Heart right ventricle (tissue), 16 donors: ENCODE data around the gene CIZ1. TPM values are rescaled to one million over a fixed set of nuclear protein-coding genes. Genes with fewer than 3 reads are reported as not detected.

Source experiments
- ATAC-seq, 8 donors: fragments of 200-7000 bp; cut with Tn5 transposase; one replicate each; pipeline ENCODE4 v1.9.1; 2020; ENCODE audit warnings: mild to moderate bottlenecking in 8 of 8, moderate library complexity in 8 of 8, moderate number of reproducible peaks in 1 of 8
- DNase-seq, 2 donors: peaks; one replicate each; pipeline ENCODE4 v3.0.0-alpha.2; 2020
- H3K27ac ChIP-seq, 10 donors: fragments of 200-600 bp; sonication (generic) in 2 of 10; one replicate each; pipeline versions ENCODE4 v1.5.0 to v1.8.0; 2020 to 2022; ENCODE audit warnings: mild to moderate bottlenecking in 3 of 10
- H3K27me3 ChIP-seq, 7 donors: fragments of 200-600 bp; one replicate each; pipeline ENCODE4 v1.8.0; 2021 to 2022; ENCODE audit warnings: mild to moderate bottlenecking in 2 of 7
- H3K36me3 ChIP-seq, 9 donors: fragments of 200-600 bp; sonication (generic) in 1 of 9; one replicate each; pipeline versions ENCODE4 v1.5.0 to v1.8.0; 2020 to 2022; ENCODE audit warnings: mild to moderate bottlenecking in 2 of 9
- H3K4me1 ChIP-seq, 9 donors: fragments of 200-600 bp; sonication (generic) in 1 of 9; one replicate each; pipeline versions ENCODE4 v1.5.0 to v1.8.0; 2020 to 2022; ENCODE audit warnings: mild to moderate bottlenecking in 4 of 9
- H3K4me3 ChIP-seq, 10 donors: fragments of 200-600 bp; sonication (generic) in 2 of 10; one replicate each; pipeline versions ENCODE4 v1.5.0 to v1.8.0; 2020 to 2022; ENCODE audit warnings: mild to moderate bottlenecking in 7 of 10, moderate library complexity in 2 of 10
- H3K9me3 ChIP-seq, 11 donors: fragments of 200-600 bp in 10 of 11; sonication (generic) in 2 of 11; one replicate each; pipeline versions ENCODE4 v1.5.0 to v1.8.0; 2013 to 2022; ENCODE audit warnings: mild to moderate bottlenecking in 2 of 11, control low read depth in 1 of 11, moderate library complexity in 1 of 11
- WGBS, 2 donors: extraction: QIAGEN DNeasy Blood & Tissue Kit; methylation state at CpG; one replicate each; pipeline ENCODE4 v1.1.7; 2013; ENCODE audit warnings: inconsistent platforms in 1 of 2; 5-methylcytosine and 5-hydroxymethylcytosine counted together
- intact Hi-C, 10 donors: fragments of 100-400 bp; cut with DNase I; formaldehyde crosslinking; loops; one replicate each; pipeline versions ENCODE4 v1.11.1 to v1.14.2; 2022
- polyA plus RNA-seq, 2 donors: library from polyadenylated mRNA; stranded (reverse); fragments of 200-250 nt; gene quantifications; one replicate each; pipeline ENCODE4 v1.2.3, GENCODE V29; 2013
- total RNA-seq, 10 donors: library from RNA; stranded (reverse); fragmentation: NEBNext Ultra II Directional in 3 of 10; extraction: Animal tissue kit (Norgen Biotek cat#: 25700) in 3 of 10; gene quantifications; one replicate each; pipeline versions ENCODE4 v1.2.1 to v1.2.4, GENCODE V29; 2021 to 2023
- TF ChIP-seq, protein P1 (sequence below), 9 donors: fragments of 200-600 bp; sonication (generic) in 2 of 9; IDR thresholded peaks; one replicate each; pipeline versions ENCODE4 v1.5.0 to v1.8.0; 2021 to 2022; ENCODE audit warnings: antibody characterized with exemption in 9 of 9, mild to moderate bottlenecking in 5 of 9, moderate library complexity in 1 of 9
- donor health status: Arrhythmogenic right ventricular cardiomyopathy.
- donor health status: ischemic (EF 13 %, LVEDD 7.1; RV severe dilation, severe dysfunction).
- donor health status: healthy with polysubstance abuse.
- donor health status: DM: no; HTN: yes; CAD: no.
- donor health status: DM: no; HTN: no; CAD: no.
- donor health status: ischemic (EF 25% LVEDD 6.9; RV normal size, moderate dysfunction).
- donor health status: ischemic (EF 25% LVEDD 5.7; RV mildly dilated, moderate dysfunction).
- donor health status: healthy.
- donor health status: DM: yes; HTN: yes; CAD: no.
- donor health status: Ischemic cardiomyopathy.
- donor health status: ischemic (EF 35%, LVEDD 5.7; RV mildly dilated, moderate dysfunction).
- donor health status: nonischemic (EF 11% LVEDD 7.7; RV severe dilation, severe dysfunction).
- donor health status: DM: yes; HTN: yes; CAD: no.
- donor health status: PGD.
- donor health status: ischemic (EF 29% LVEDD 5.4; RV normal size, mild dysfunction).
- donor health status: nonischemic (EF 23%, LVEDD 6.1; RV moderate dilation, normal function).

The CIZ1 gene
- total and polyA plus RNA-seq, 12 donors: 39.7 to 96.0 (median 75.0) TPM

DNA sequence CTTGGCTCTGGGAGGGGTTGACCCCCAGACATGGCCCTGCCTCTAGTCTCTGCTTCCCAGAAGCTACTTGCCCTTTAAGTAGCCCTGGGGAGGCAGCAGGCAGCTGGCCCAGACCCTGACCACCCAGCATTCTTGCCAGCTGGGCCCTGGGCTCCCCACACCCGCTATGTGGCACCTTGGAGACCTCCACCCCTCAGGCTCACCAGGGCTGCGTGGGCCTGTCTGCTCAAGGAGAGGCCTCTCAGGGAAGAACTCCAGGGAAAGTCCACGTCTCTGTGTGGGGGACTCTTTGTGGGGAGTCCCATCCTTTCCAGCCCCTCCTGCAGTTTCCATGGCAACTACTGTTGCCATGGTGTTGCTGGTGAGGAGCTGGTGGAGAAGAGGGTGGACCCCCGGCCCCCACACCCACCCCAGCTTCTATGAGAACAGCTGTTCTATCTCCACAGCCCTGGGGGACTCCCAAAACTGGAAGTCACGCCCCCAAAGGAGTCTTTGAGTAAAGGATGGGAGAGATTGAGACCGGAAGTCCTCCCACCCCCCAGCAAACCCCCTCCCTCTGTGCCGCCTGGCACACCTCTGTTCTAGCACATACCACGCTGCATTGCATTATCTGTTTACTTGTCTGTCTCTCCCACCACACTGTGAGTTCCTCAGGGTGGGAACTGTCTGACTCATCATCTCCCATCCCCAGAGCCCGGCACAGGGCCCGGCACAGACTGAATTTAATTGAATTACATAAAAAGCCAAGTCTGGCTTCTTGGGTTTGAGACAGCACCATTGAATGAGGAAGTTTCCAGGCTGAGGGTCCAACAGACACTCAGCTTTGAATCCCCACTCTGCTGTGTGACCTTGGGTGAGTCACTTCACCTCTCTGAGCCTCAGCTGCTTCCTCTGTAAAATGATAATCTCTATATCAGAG lies 24.4 kb upstream of the CIZ1 start:
- Histone ChIP-seq H3K27ac (peak overlapping the region in 9 of 10 donors; percentile 11 to 82 (median 58)), H3K4me3 (no peak overlapping the region), H3K36me3 (peaks cover 0 to 3% (median 0%) of the 10 kb centered on the region in 9 donors), H3K27me3 (peaks cover 0 to 5% (median 0%) of the 10 kb centered on the region in 7 donors), H3K4me1 (peaks cover 0 to 40% (median 14%) of the 10 kb centered on the region in 9 donors), H3K9me3 (no peaks in the 10 kb centered on the region)
- WGBS, 2 donors: 63 to 70% methylated on average over 10 of the region's 10 CpGs
- DNase-seq (no peak), ATAC-seq (peak in 5 of 8 donors; percentile 42 to 64 (median 53))
- intact Hi-C loops: no loop called here
- TF ChIP-seq, protein P1, sequence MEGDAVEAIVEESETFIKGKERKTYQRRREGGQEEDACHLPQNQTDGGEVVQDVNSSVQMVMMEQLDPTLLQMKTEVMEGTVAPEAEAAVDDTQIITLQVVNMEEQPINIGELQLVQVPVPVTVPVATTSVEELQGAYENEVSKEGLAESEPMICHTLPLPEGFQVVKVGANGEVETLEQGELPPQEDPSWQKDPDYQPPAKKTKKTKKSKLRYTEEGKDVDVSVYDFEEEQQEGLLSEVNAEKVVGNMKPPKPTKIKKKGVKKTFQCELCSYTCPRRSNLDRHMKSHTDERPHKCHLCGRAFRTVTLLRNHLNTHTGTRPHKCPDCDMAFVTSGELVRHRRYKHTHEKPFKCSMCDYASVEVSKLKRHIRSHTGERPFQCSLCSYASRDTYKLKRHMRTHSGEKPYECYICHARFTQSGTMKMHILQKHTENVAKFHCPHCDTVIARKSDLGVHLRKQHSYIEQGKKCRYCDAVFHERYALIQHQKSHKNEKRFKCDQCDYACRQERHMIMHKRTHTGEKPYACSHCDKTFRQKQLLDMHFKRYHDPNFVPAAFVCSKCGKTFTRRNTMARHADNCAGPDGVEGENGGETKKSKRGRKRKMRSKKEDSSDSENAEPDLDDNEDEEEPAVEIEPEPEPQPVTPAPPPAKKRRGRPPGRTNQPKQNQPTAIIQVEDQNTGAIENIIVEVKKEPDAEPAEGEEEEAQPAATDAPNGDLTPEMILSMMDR (IDR thresholded peaks at IDR 0.05): no peak

DNA sequence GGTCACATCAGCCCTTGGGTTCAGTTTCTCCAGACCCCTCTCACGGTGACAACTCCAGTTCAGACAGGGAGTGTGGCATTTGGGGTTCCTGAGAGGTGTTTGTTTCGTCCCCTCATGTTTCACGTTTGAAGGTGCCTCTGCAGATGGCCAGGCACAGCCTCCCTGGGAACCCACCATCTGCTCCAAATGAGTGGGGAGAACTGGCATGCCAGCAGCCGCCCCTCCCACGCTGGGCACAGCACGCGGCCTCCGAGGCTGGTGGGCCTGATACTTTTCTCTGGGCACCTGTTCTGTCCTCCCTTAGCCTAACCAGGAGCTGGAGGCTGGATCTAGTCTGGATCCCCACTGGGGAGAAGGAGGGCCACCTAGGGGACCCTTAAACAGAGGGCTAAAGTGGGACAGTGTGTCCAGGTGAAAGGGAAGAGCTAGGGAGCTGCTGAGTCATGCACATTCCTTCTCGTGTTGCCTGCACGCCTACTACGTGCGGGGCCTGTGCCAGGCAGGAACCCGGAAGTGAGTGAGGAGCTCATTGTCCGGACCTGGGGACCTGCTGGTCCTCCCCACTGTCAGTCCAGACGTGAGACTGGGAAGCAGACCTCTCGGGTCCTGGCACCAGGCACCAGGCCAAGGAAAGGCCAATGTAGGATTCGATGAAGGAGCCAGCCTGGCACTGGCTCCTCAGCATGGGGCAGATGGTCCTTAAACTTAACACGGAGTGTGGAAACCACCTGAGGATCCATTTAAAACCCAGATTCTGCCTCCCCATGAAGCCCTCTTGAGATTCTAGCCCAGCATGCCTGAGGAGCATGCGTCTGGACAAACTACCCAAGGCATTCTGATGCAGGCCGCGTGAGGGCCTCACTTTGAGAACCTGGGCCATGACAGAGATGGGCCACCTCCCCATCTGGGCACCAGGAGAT lies 23.5 kb upstream of the CIZ1 start:
- H3K4me3 ChIP-seq: no peak overlapping the region
- peaks cover 0 to 40% (median 14%) of the 10 kb centered on the region in 9 donors for H3K4me1 ChIP-seq
- H3K9me3 ChIP-seq: no peaks in the 10 kb centered on the region
- intact Hi-C loops: no loop called here
- peaks cover 0 to 5% (median 0%) of the 10 kb centered on the region in 7 donors for H3K27me3 ChIP-seq
- no peaks in the 10 kb centered on the region for H3K36me3 ChIP-seq
- DNase-seq (no peak), ATAC-seq (no peak)
- 75 to 76% methylated on average over 21 of the region's 21 CpGs for WGBS, 2 donors
- peak overlapping the region in 9 of 10 donors; percentile 11 to 82 (median 58) for H3K27ac ChIP-seq
- TF ChIP-seq, protein P1 (IDR thresholded peaks at IDR 0.05): no peak

DNA sequence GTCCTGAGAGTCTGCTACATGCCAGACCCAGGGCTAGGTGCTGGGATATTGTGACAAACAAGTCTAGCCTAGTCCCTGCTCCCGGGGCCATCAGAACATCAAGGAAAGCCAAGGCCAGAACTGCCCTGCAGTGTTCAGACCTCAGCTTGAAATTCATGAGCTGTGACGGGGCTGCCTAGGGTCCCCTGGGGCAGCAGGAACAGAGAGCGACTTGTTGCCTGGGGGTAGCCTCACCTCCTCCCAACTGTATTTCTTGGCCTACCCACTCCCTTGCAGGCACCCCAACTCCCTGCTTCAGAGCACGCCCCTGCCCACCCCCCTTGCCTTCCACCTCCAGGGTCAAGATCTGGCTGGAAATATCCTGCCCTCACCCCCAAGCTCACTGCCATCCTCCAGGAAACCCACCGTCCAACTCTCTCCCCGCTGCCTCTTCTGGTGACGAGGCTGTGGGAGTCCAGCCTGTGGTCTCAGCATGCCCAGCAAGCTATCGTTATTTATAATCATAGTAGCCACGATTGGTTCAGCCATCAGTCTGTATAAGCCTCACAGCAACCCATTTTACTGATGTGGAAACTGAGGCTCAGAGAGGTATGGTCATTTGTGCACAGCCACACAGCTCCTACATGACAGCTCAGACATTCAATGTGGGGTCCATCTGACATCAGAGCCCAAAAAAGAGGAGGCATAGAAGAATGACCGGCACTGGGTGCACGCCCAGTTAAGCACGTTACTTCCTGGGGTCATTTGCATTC lies 22.6 kb upstream of the CIZ1 start:
- peaks cover 0 to 36% (median 11%) of the 10 kb centered on the region in 9 donors for H3K4me1 ChIP-seq
- intact Hi-C loops: no loop called here
- H3K36me3 ChIP-seq: no peaks in the 10 kb centered on the region
- ATAC-seq (no peak), DNase-seq (no peak)
- WGBS, 2 donors: 85 to 86% methylated on average over 12 of the region's 12 CpGs
- H3K27me3 ChIP-seq: peaks cover 0 to 5% (median 0%) of the 10 kb centered on the region in 7 donors
- no peaks in the 10 kb centered on the region for H3K9me3 ChIP-seq
- TF ChIP-seq, protein P1 (IDR thresholded peaks at IDR 0.05): no peak
- no peak overlapping the region for H3K4me3 ChIP-seq
- H3K27ac ChIP-seq: peak overlapping the region in 1 of 10 donors; percentile 47
